ENCODE measurements around the gene IFNAR2. TPM values are rescaled to one million over a fixed set of nuclear protein-coding genes. Genes with fewer than 3 reads are reported as not detected.

IFNAR2 gene
- total RNA-seq, 1 experiment from 2014 or later: 28.2 TPM

DNA sequence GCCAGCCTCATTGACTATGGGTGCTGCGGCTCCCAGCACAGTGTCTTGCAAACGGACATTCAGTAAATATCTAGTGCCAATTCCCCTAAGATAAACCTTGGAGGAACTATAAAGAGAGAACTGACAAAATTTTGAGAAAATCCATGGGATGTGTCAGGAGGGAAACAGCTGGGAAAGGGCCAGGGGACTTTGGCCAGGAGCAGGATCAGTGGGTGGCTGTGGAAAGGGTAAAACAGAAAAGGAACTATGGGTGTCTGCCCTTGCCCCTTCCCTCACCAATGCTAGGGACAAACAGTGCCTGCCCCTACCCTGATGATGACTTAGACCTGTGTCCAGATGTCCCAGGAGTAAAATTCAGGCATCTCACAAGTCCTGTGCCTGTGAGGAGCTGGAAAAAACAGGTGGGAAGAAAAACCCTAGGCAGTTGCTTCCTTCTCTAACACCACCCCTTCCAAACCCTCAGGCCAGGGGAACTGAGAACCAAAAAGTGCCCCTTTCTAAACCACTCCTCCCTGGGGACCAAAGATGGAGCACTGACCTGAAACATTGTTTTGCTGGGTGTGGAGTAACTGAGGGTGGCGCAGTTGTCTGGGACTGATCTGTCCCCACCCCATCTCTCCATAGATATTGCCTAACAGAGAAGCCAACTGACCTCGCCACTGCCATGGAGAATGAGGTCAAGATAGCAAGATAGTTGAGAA lies 22.1 kb upstream of the IFNAR2 start:
- no TSS peak for BruUV-seq (replicated peaks)
- CTCF ChIA-PET: interaction anchor here (1.2 kb wide), 1 partner anchor 11 kb away, joined by 5 read pairs; no protein-coding TSS in a partner anchor

GRCh38 chr21:33208534-33208933 lies 21.2 kb upstream of the IFNAR2 start:
- Histone ChIP-seq H3K9me3 (ENCODE audit: low read depth, low read length, poor library complexity, severe bottlenecking) (no peaks in the 10 kb centered on the region), H3K4me3 (ENCODE audit: low read depth, low read length, poor library complexity, severe bottlenecking) (no peak overlapping the region), H3K27ac (ENCODE audit: low read depth, low read length, poor library complexity, severe bottlenecking) (no peak overlapping the region), H3K36me3 (ENCODE audit: insufficient read depth, low read length, poor library complexity, severe bottlenecking) (no peaks in the 10 kb centered on the region), H3K27me3 (replicated peaks; ENCODE audit: insufficient read depth, low read depth, low read length, poor library complexity) (no peaks in the 10 kb centered on the region), H3K4me1 (ENCODE audit: insufficient read depth, low read length, poor library complexity, severe bottlenecking) (no peaks in the 10 kb centered on the region)
- BruUV-seq (replicated peaks): no TSS peak
- TF ChIP-seq EZH2 (IDR thresholded peaks at IDR 0.05; ENCODE audit: borderline replicate concordance, low read depth, low read length, poor library complexity, severe bottlenecking): no peak
- TF ChIP-seq, protein P1, sequence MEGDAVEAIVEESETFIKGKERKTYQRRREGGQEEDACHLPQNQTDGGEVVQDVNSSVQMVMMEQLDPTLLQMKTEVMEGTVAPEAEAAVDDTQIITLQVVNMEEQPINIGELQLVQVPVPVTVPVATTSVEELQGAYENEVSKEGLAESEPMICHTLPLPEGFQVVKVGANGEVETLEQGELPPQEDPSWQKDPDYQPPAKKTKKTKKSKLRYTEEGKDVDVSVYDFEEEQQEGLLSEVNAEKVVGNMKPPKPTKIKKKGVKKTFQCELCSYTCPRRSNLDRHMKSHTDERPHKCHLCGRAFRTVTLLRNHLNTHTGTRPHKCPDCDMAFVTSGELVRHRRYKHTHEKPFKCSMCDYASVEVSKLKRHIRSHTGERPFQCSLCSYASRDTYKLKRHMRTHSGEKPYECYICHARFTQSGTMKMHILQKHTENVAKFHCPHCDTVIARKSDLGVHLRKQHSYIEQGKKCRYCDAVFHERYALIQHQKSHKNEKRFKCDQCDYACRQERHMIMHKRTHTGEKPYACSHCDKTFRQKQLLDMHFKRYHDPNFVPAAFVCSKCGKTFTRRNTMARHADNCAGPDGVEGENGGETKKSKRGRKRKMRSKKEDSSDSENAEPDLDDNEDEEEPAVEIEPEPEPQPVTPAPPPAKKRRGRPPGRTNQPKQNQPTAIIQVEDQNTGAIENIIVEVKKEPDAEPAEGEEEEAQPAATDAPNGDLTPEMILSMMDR (conservative IDR thresholded peaks at IDR 0.05; ENCODE audit: low read depth, low read length): no peak
- CTCF ChIA-PET: interaction anchor here (1.2 kb wide), 1 partner anchor 11 kb away, joined by 5 read pairs; no protein-coding TSS in a partner anchor
- no peak for DNase-seq (ENCODE audit: low spot score)
- POLR2A ChIA-PET (ENCODE audit: low non-redundant PET): no interaction called here
- intact Hi-C loops (cut with micrococcal nuclease; ENCODE audit: unreplicated experiment): no loop called here

More for the DNA sequence above, 22.1 kb upstream of the IFNAR2 start:
- no peaks in the 10 kb centered on the region for H3K9me3 ChIP-seq (ENCODE audit: low read depth, low read length, poor library complexity, severe bottlenecking)
- H3K27ac ChIP-seq (ENCODE audit: low read depth, low read length, poor library complexity, severe bottlenecking): no peak overlapping the region
- no peak overlapping the region for H3K4me3 ChIP-seq (ENCODE audit: low read depth, low read length, poor library complexity, severe bottlenecking)
- no peak for DNase-seq (ENCODE audit: low spot score)
- no peaks in the 10 kb centered on the region for H3K36me3 ChIP-seq (ENCODE audit: insufficient read depth, low read length, poor library complexity, severe bottlenecking)
- no peaks in the 10 kb centered on the region for H3K27me3 ChIP-seq (replicated peaks; ENCODE audit: insufficient read depth, low read depth, low read length, poor library complexity)
- intact Hi-C loops (cut with micrococcal nuclease; ENCODE audit: unreplicated experiment): no loop called here
- POLR2A ChIA-PET (ENCODE audit: low non-redundant PET): no interaction called here
- H3K4me1 ChIP-seq (ENCODE audit: insufficient read depth, low read length, poor library complexity, severe bottlenecking): no peaks in the 10 kb centered on the region
- TF ChIP-seq, protein P1 (conservative IDR thresholded peaks at IDR 0.05; ENCODE audit: low read depth, low read length): no peak
- no peak for TF ChIP-seq EZH2 (IDR thresholded peaks at IDR 0.05; ENCODE audit: borderline replicate concordance, low read depth, low read length, poor library complexity, severe bottlenecking)

GRCh38 chr21:33211305-33211704 lies 18.4 kb upstream of the IFNAR2 start:
- ChIA-PET CTCF (no interaction called here), POLR2A (ENCODE audit: low non-redundant PET) (no interaction called here)
- no peaks in the 10 kb centered on the region for H3K9me3 ChIP-seq (ENCODE audit: low read depth, low read length, poor library complexity, severe bottlenecking)
- no peak for DNase-seq (ENCODE audit: low spot score)
- H3K4me3 ChIP-seq (ENCODE audit: low read depth, low read length, poor library complexity, severe bottlenecking): no peak overlapping the region
- H3K27ac ChIP-seq (ENCODE audit: low read depth, low read length, poor library complexity, severe bottlenecking): no peak overlapping the region
- no peak for TF ChIP-seq EZH2 (IDR thresholded peaks at IDR 0.05; ENCODE audit: borderline replicate concordance, low read depth, low read length, poor library complexity, severe bottlenecking)
- TF ChIP-seq, protein P1 (conservative IDR thresholded peaks at IDR 0.05; ENCODE audit: low read depth, low read length): no peak
- intact Hi-C loops (cut with micrococcal nuclease; ENCODE audit: unreplicated experiment): no loop called here
- H3K36me3 ChIP-seq (ENCODE audit: insufficient read depth, low read length, poor library complexity, severe bottlenecking): no peaks in the 10 kb centered on the region
- no peaks in the 10 kb centered on the region for H3K27me3 ChIP-seq (replicated peaks; ENCODE audit: insufficient read depth, low read depth, low read length, poor library complexity)
- BruUV-seq (replicated peaks): no TSS peak
- H3K4me1 ChIP-seq (ENCODE audit: insufficient read depth, low read length, poor library complexity, severe bottlenecking): no peaks in the 10 kb centered on the region

Data from A673 (cell line).